CD14-positive monocyte (primary cell): ENCODE results near the gene PLCH1. TPM values are rescaled to one million over a fixed set of nuclear protein-coding genes. Genes with fewer than 3 reads are reported as not detected.

Experiments
- DNase-seq, 3 donors: peaks; one replicate each; pipeline ENCODE4 v3.0.0-alpha.2; 2011 to 2022
- H2AFZ ChIP-seq: 2 replicates; pipeline ENCODE4 v1.6.0; 2012; ENCODE audit warnings: mild to moderate bottlenecking, low read depth, low read length, inconsistent platforms; ENCODE audit not compliant: insufficient read depth, poor library complexity, severe bottlenecking
- H3K27ac ChIP-seq, 2 donors: 1 replicate in 1 of 2; 2 replicates in 1 of 2; pipeline ENCODE4 v1.5.1; 2012 to 2013; ENCODE audit warnings: low read length in 2 of 2, control low read depth in 1 of 2, inconsistent platforms in 1 of 2, low read depth in 1 of 2, mild to moderate bottlenecking in 1 of 2
- H3K27me3 ChIP-seq, 2 donors: one replicate each; pipeline versions ENCODE4 v1.6.0 to v1.6.1; 2011 to 2013; ENCODE audit warnings: low read length in 2 of 2; ENCODE audit not compliant: control insufficient read depth in 2 of 2, insufficient read depth in 2 of 2
- H3K36me3 ChIP-seq, 2 donors: replicated peaks in 1 of 2; 1 replicate in 1 of 2; 2 replicates in 1 of 2; pipeline versions ENCODE4 v1.5.1 to v1.6.1; 2012 to 2013; ENCODE audit warnings: low read length in 2 of 2, control low read depth in 1 of 2, inconsistent platforms in 1 of 2, mild to moderate bottlenecking in 1 of 2; ENCODE audit not compliant: insufficient read depth in 2 of 2, control insufficient read depth in 1 of 2
- H3K4me1 ChIP-seq, 2 donors: 1 replicate in 1 of 2; 2 replicates in 1 of 2; pipeline versions ENCODE4 v1.5.1 to v1.6.1; 2012 to 2013; ENCODE audit warnings: low read length in 2 of 2, control low read depth in 1 of 2, inconsistent platforms in 1 of 2, mild to moderate bottlenecking in 1 of 2, moderate library complexity in 1 of 2; ENCODE audit not compliant: insufficient read depth in 2 of 2, control insufficient read depth in 1 of 2
- H3K4me2 ChIP-seq: replicated peaks from 2 replicates; pipeline ENCODE3; 2012; ENCODE audit warnings: low read length, moderate library complexity, mild to moderate bottlenecking; ENCODE audit not compliant: poor library complexity, severe bottlenecking; ENCODE audit errors: extremely low read depth
- H3K4me3 ChIP-seq, 3 experiments: fragments of 200-600 bp in 1 of 3; sonication (generic) in 1 of 3; replicated peaks in 1 of 3; 1 replicate in 2 of 3; 2 replicates in 1 of 3; pipeline ENCODE4 v1.5.1; 2011 to 2013; ENCODE audit warnings: low read length in 3 of 3, mild to moderate bottlenecking in 3 of 3, control low read depth in 2 of 3, low read depth in 2 of 3, inconsistent platforms in 1 of 3, moderate library complexity in 1 of 3
- H3K79me2 ChIP-seq: 2 replicates; pipeline ENCODE4 v1.6.0; 2012; ENCODE audit warnings: mild to moderate bottlenecking, control low read depth, inconsistent platforms, low read length, moderate library complexity; ENCODE audit not compliant: insufficient read depth
- H3K9ac ChIP-seq: 2 replicates; pipeline ENCODE4 v1.6.0; 2017; ENCODE audit warnings: low read length, mild to moderate bottlenecking; ENCODE audit not compliant: insufficient read depth, poor library complexity, severe bottlenecking
- H3K9me3 ChIP-seq, 2 donors: replicated peaks in 1 of 2; 1 replicate in 1 of 2; 2 replicates in 1 of 2; pipeline versions ENCODE4 v1.5.1 to v1.6.1; 2012 to 2013; ENCODE audit warnings: low read length in 2 of 2, control low read depth in 1 of 2; ENCODE audit not compliant: control insufficient read depth in 1 of 2, insufficient read depth in 1 of 2
- H4K20me1 ChIP-seq: 2 replicates; pipeline ENCODE4 v1.6.0; 2012; ENCODE audit warnings: mild to moderate bottlenecking, low read length, control low read depth, moderate library complexity; ENCODE audit not compliant: insufficient read depth
- H3K27ac Mint-ChIP-seq, 7 donors: one replicate each; pipeline ENCODE4 v1.8.0; 2020; ENCODE audit warnings: mild to moderate bottlenecking in 7 of 7, mixed read lengths in 7 of 7, moderate library complexity in 6 of 7, inconsistent platforms in 2 of 7
- H3K27me3 Mint-ChIP-seq, 3 donors: one replicate each; pipeline ENCODE4 v1.8.0; 2021 to 2022; ENCODE audit warnings: low read depth in 3 of 3, mild to moderate bottlenecking in 3 of 3, mixed read lengths in 3 of 3, moderate library complexity in 3 of 3, inconsistent platforms in 1 of 3
- H3K36me3 Mint-ChIP-seq, 2 donors: one replicate each; pipeline ENCODE4 v1.8.0; 2020; ENCODE audit warnings: mixed read lengths in 2 of 2, inconsistent platforms in 1 of 2, mild to moderate bottlenecking in 1 of 2
- H3K4me1 Mint-ChIP-seq: one replicate; pipeline ENCODE4 v1.8.0; 2020; ENCODE audit warnings: mild to moderate bottlenecking, mixed read lengths
- H3K4me3 Mint-ChIP-seq, 2 donors: one replicate each; pipeline ENCODE4 v1.8.0; 2020; ENCODE audit warnings: mild to moderate bottlenecking in 2 of 2, mixed read lengths in 2 of 2, moderate library complexity in 1 of 2
- H3K9me3 Mint-ChIP-seq, 7 donors: one replicate each; pipeline ENCODE4 v1.8.0; 2020 to 2022; ENCODE audit warnings: mixed read lengths in 7 of 7, mild to moderate bottlenecking in 6 of 7, moderate library complexity in 6 of 7, inconsistent platforms in 2 of 7
- CTCF ChIP-seq: fragments of 200-600 bp; IDR thresholded peaks from one replicate; pipeline ENCODE4 v1.8.0; 2022; ENCODE audit warnings: antibody characterized with exemption, mild to moderate bottlenecking
- WGBS: methylation state at CpG from one replicate; pipeline ENCODE4 v1.1.5; 2013; ENCODE audit warnings: missing lambda C conversion rate; ENCODE audit not compliant: insufficient coverage; 5-methylcytosine and 5-hydroxymethylcytosine counted together
- intact Hi-C, 2 donors: fragments of 100-400 bp; cut with micrococcal nuclease; formaldehyde crosslinking; loops; one replicate each; pipeline versions ENCODE4 v1.15.0 to v1.15.1; 2023
- polyA plus RNA-seq, 3 donors: library from polyadenylated mRNA; depleted of rRNA in 1 of 3; unstranded in 2 of 3; stranded (reverse) in 1 of 3; fragments of 300-500 nt in 2 of 3; fragments of >200 nt in 1 of 3; fragmentation: Illumina TruSeq in 2 of 3; gene quantifications; 1 replicate in 2 of 3; 2 replicates in 1 of 3; pipeline ENCODE4 v1.2.3, GENCODE V29; 2012 to 2021

The PLCH1 gene
- polyA plus RNA-seq, 3 donors: not detected

DNA sequence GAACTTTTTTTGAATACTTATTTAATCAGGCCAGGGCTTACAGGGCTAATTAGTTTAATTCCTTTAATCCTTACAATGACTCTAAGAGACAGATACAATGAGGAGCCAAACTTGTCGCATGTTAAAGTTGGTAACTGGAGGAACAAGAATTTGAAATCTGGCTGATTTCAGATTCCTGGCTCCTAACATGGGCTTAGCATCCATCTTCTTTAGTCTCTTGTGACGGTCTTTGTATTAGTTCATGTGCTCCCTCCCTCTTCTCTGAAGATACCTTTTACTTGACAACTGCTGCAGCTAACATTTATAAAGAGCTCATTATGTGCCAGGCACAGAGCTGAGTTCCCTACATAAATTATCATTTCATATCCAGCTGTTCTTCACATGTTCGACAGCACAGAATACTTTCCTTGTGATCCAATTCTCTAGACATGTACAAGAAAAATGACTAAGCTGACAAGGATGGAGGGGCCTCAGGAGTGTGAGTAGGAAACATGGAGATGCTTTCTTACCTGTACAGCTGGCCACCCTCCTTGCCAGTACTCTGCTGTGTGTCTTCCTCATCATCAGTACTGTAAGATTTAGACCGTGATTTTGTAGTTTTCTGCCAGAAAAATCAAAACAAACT is 244.6 kb downstream of the PLCH1 start:
- no peak overlapping the region for H2AFZ ChIP-seq
- no peaks in the 10 kb centered on the region for H4K20me1 ChIP-seq
- TF ChIP-seq CTCF: no peak
- H3K9me3 ChIP-seq: no peaks in the 10 kb centered on the region
- no peak overlapping the region for H3K4me2 ChIP-seq
- Mint-ChIP-seq H3K4me3 (no peak overlapping the region), H3K27ac (no peak overlapping the region), H3K9me3 (peaks cover 0 to 5% (median 0%) of the 10 kb centered on the region in 7 donors), H3K36me3 (no peaks in the 10 kb centered on the region), H3K4me1 (no peaks in the 10 kb centered on the region), H3K27me3 (no peaks in the 10 kb centered on the region)
- no peaks in the 10 kb centered on the region for H3K4me1 ChIP-seq
- H3K79me2 ChIP-seq: no peaks in the 10 kb centered on the region
- no peak overlapping the region for H3K4me3 ChIP-seq
- H3K36me3 ChIP-seq: no peaks in the 10 kb centered on the region
- H3K9ac ChIP-seq: no peak overlapping the region
- no peak overlapping the region for H3K27ac ChIP-seq
- no peak for DNase-seq
- H3K27me3 ChIP-seq: no peaks in the 10 kb centered on the region
- 100% methylated on average over 1 of the region's 4 CpGs for WGBS
- intact Hi-C loops: no loop called here

- H3K27me3 ChIP-seq: no peaks in the 10 kb centered on the region
- intact Hi-C loops: no loop called here
- 80% methylated on average over 1 of the region's 5 CpGs for WGBS
- H3K4me3 Mint-ChIP-seq: no peak overlapping the region
- no peak overlapping the region for H3K4me3 ChIP-seq
- H2AFZ ChIP-seq: no peak overlapping the region
- no peak overlapping the region for H3K4me2 ChIP-seq
- no peak overlapping the region for H3K27ac ChIP-seq
- no peaks in the 10 kb centered on the region for H3K4me1 ChIP-seq
- no peak overlapping the region for H3K9ac ChIP-seq
- no peak for DNase-seq
- no peaks in the 10 kb centered on the region for H3K27me3 Mint-ChIP-seq
- H4K20me1 ChIP-seq: no peaks in the 10 kb centered on the region
- H3K9me3 ChIP-seq: no peaks in the 10 kb centered on the region
- no peaks in the 10 kb centered on the region for H3K36me3 Mint-ChIP-seq
- H3K9me3 Mint-ChIP-seq: no peaks in the 10 kb centered on the region
- no peak overlapping the region for H3K27ac Mint-ChIP-seq
- peaks cover 6% of the 10 kb centered on the region for H3K4me1 Mint-ChIP-seq
- H3K36me3 ChIP-seq: no peaks in the 10 kb centered on the region
- no peak for TF ChIP-seq CTCF
- no peaks in the 10 kb centered on the region for H3K79me2 ChIP-seq
Observed at GRCh38 chr3:155497930-155498647, 246.8 kb downstream of the PLCH1 start.
